Heart left ventricle (tissue), 16 donors: ENCODE results near the gene SRD5A3. TPM values are rescaled to one million over a fixed set of nuclear protein-coding genes. Genes with fewer than 3 reads are reported as not detected.

Experiments used
- ATAC-seq, 4 donors: fragments of 200-7000 bp; cut with Tn5 transposase; one replicate each; pipeline ENCODE4 v1.9.1; 2020 to 2022; ENCODE audit warnings: moderate library complexity in 4 of 4, mild to moderate bottlenecking in 3 of 4, moderate number of reproducible peaks in 1 of 4
- DNase-seq, 5 donors: peaks; one replicate each; pipeline ENCODE4 v3.0.0-alpha.2; 2020
- H3K27ac ChIP-seq, 12 donors: fragments of 200-600 bp; sonication (generic) in 4 of 12; one replicate each; pipeline versions ENCODE4 v1.5.0 to v1.8.0; 2016 to 2022; ENCODE audit warnings: mild to moderate bottlenecking in 2 of 12
- H3K27me3 ChIP-seq, 9 donors: fragments of 200-600 bp; sonication (generic) in 2 of 9; one replicate each; pipeline versions ENCODE4 v1.5.1 to v1.8.0; 2016 to 2022; ENCODE audit warnings: mild to moderate bottlenecking in 3 of 9
- H3K36me3 ChIP-seq, 9 donors: fragments of 200-600 bp; sonication (generic) in 2 of 9; one replicate each; pipeline versions ENCODE4 v1.5.0 to v1.8.0; 2018 to 2022; ENCODE audit warnings: mild to moderate bottlenecking in 2 of 9
- H3K4me1 ChIP-seq, 12 donors: fragments of 200-600 bp; sonication (generic) in 4 of 12; one replicate each; pipeline versions ENCODE4 v1.5.0 to v1.8.0; 2016 to 2022; ENCODE audit warnings: mild to moderate bottlenecking in 3 of 12
- H3K4me3 ChIP-seq, 12 donors: fragments of 200-600 bp; sonication (generic) in 4 of 12; one replicate each; pipeline versions ENCODE4 v1.5.0 to v1.8.0; 2017 to 2022; ENCODE audit warnings: mild to moderate bottlenecking in 9 of 12, moderate library complexity in 4 of 12
- H3K9me3 ChIP-seq, 12 donors: fragments of 200-600 bp; sonication (generic) in 4 of 12; one replicate each; pipeline versions ENCODE4 v1.5.0 to v1.8.0; 2016 to 2022; ENCODE audit warnings: mild to moderate bottlenecking in 1 of 12
- CTCF ChIP-seq, 12 donors: fragments of 200-600 bp; sonication (generic) in 4 of 12; IDR thresholded peaks; one replicate each; pipeline versions ENCODE4 v1.5.0 to v1.8.0; 2018 to 2022; ENCODE audit warnings: antibody characterized with exemption in 12 of 12, mild to moderate bottlenecking in 5 of 12
- POLR2A ChIP-seq, 2 donors: fragments of 450-650 bp; IDR thresholded peaks; one replicate each; pipeline ENCODE4 v1.6.1; 2017; ENCODE audit warnings: antibody characterized with exemption in 2 of 2, mild to moderate bottlenecking in 2 of 2, moderate library complexity in 2 of 2
- WGBS, 4 donors: extraction: QIAGEN DNeasy Blood & Tissue Kit in 2 of 4; methylation state at CpG; one replicate each; pipeline versions ENCODE4 v1.1.5 to v1.1.7; 2013 to 2018; 5-methylcytosine and 5-hydroxymethylcytosine counted together
- intact Hi-C, 10 donors: fragments of 100-400 bp; cut with DNase I; formaldehyde crosslinking; loops; one replicate each; pipeline versions ENCODE4 v1.11.1 to v1.14.2; 2022
- polyA plus RNA-seq, 2 donors: library from polyadenylated mRNA; stranded (reverse); fragments of 200-250 nt; gene quantifications; one replicate each; pipeline ENCODE4 v1.2.3, GENCODE V29; 2013
- total RNA-seq, 9 donors: library from RNA; depleted of rRNA in 2 of 9; stranded (reverse); fragments of >200 nt in 2 of 9; fragmentation: NEBNext Ultra II Directional in 3 of 9; extraction: Animal tissue kit (Norgen Biotek cat#: 25700) in 3 of 9; gene quantifications; one replicate each; pipeline versions ENCODE4 v1.1.0 to v1.2.4, GENCODE V29; 2016 to 2023
- donor health status: ischemic (EF 13 %, LVEDD 7.1; RV severe dilation, severe dysfunction).
- donor health status: healthy with polysubstance abuse.
- donor health status: DM: no; HTN: yes; CAD: no.
- donor health status: DM: no; HTN: no; CAD: no.
- donor health status: ischemic (EF 25% LVEDD 6.9; RV normal size, moderate dysfunction).
- donor health status: ischemic (EF 25% LVEDD 5.7; RV mildly dilated, moderate dysfunction).
- donor health status: healthy.
- donor health status: DM: yes; HTN: yes; CAD: no.
- donor health status: ischemic (EF 35%, LVEDD 5.7; RV mildly dilated, moderate dysfunction).
- donor health status: nonischemic (EF 11% LVEDD 7.7; RV severe dilation, severe dysfunction).
- donor health status: DM: yes; HTN: yes; CAD: no.
- donor health status: PGD.
- donor health status: ischemic (EF 29% LVEDD 5.4; RV normal size, mild dysfunction).
- donor health status: nonischemic (EF 23%, LVEDD 6.1; RV moderate dilation, normal function).

SRD5A3 gene
- total and polyA plus RNA-seq, 11 donors = 4.5 to 16.8 (median 7.8) TPM

- no peaks in the 10 kb centered on the region for H3K27me3 ChIP-seq
- H3K36me3 ChIP-seq = no peaks in the 10 kb centered on the region
- H3K27ac ChIP-seq = no peak overlapping the region
- H3K9me3 ChIP-seq = no peaks in the 10 kb centered on the region
- peaks cover 0 to 16% (median 3%) of the 10 kb centered on the region in 12 donors for H3K4me1 ChIP-seq
- no peak for DNase-seq
- H3K4me3 ChIP-seq = no peak overlapping the region
- intact Hi-C loops = loop anchor here in 5 of 10 donors (2.0 to 10.0 kb wide), 6 partner anchors 321 to 411 kb away; no protein-coding TSS in a partner anchor
- ATAC-seq = no peak
- TF ChIP-seq POLR2A (IDR thresholded peaks at IDR 0.05) (no peak), CTCF (IDR thresholded peaks at IDR 0.05) (no peak)
Observed at GRCh38 chr4:55323375-55323774, 22.7 kb upstream of the SRD5A3 start.

- Histone ChIP-seq H3K4me1 (peaks cover 0 to 3% (median 0%) of the 10 kb centered on the region in 12 donors), H3K9me3 (peaks cover 0 to 18% (median 2%) of the 10 kb centered on the region in 12 donors), H3K27me3 (no peaks in the 10 kb centered on the region), H3K27ac (no peak overlapping the region), H3K36me3 (no peaks in the 10 kb centered on the region), H3K4me3 (no peak overlapping the region)
- ATAC-seq = no peak
- intact Hi-C loops = loop anchor here in 1 of 10 donors (10.0 kb wide), 1 partner anchor 408 kb away; no protein-coding TSS in a partner anchor
- DNase-seq = no peak
- no peak for TF ChIP-seq CTCF (IDR thresholded peaks at IDR 0.05)
- no peak for TF ChIP-seq POLR2A (IDR thresholded peaks at IDR 0.05)
Observed at GRCh38 chr4:55326629-55327028, 19.4 kb upstream of the SRD5A3 start.

GRCh38 chr4:55329012-55329411 lies 17.0 kb upstream of the SRD5A3 start:
- H3K36me3 ChIP-seq = no peaks in the 10 kb centered on the region
- TF ChIP-seq POLR2A (IDR thresholded peaks at IDR 0.05) (no peak), CTCF (IDR thresholded peaks at IDR 0.05) (no peak)
- DNase-seq (no peak), ATAC-seq (no peak)
- no peaks in the 10 kb centered on the region for H3K27me3 ChIP-seq
- intact Hi-C loops = loop anchor here in 1 of 10 donors (10.0 kb wide), 1 partner anchor 406 kb away; no protein-coding TSS in a partner anchor
- WGBS, 4 donors = 95 to 99% (median 97%) methylated on average over 2 of the region's 2 CpGs
- no peak overlapping the region for H3K27ac ChIP-seq
- no peaks in the 10 kb centered on the region for H3K4me1 ChIP-seq
- H3K9me3 ChIP-seq = peaks cover 0 to 18% (median 2%) of the 10 kb centered on the region in 12 donors
- no peak overlapping the region for H3K4me3 ChIP-seq

- no peak overlapping the region for H3K4me3 ChIP-seq
- no peaks in the 10 kb centered on the region for H3K36me3 ChIP-seq
- H3K4me1 ChIP-seq = no peaks in the 10 kb centered on the region
- DNase-seq (no peak), ATAC-seq (peak in 3 of 4 donors; percentile 62 to 79 (median 66))
- peaks cover 0 to 18% (median 2%) of the 10 kb centered on the region in 12 donors for H3K9me3 ChIP-seq
- peak overlapping the region in 6 of 12 donors; percentile 11 to 74 (median 40) for H3K27ac ChIP-seq
- no peaks in the 10 kb centered on the region for H3K27me3 ChIP-seq
- TF ChIP-seq CTCF (IDR thresholded peaks at IDR 0.05) (no peak), POLR2A (IDR thresholded peaks at IDR 0.05) (no peak)
- 45 to 59% (median 52%) methylated on average over 4 of the region's 4 CpGs for WGBS, 4 donors
- intact Hi-C loops = no loop called here
Observed at GRCh38 chr4:55330241-55330640, 15.8 kb upstream of the SRD5A3 start.
